Fibroblast of villous mesenchyme (primary cell): Measurements from ENCODE around the gene MLLT3. TPM values are rescaled to one million over a fixed set of nuclear protein-coding genes. Genes with fewer than 3 reads are reported as not detected.

Experiments used
- DNase-seq: peaks from one replicate; pipeline ENCODE4 v3.0.0-alpha.2; 2010; ENCODE audit warnings: low read depth
- H3K4me3 ChIP-seq: 2 replicates; pipeline ENCODE4 v1.5.1; 2011; ENCODE audit warnings: low read depth, mild to moderate bottlenecking, low read length
- total RNA-seq: library from RNA; depleted of rRNA; stranded (reverse); fragments of >200 nt; gene quantifications from 2 replicates; pipeline ENCODE4 v1.2.3, GENCODE V29; 2012
- TF ChIP-seq, protein P1 (sequence below): IDR thresholded peaks from 2 replicates; pipeline ENCODE4 v1.5.1; 2012; ENCODE audit warnings: low read depth, mild to moderate bottlenecking, low read length; ENCODE audit not compliant: insufficient read depth

MLLT3 gene
- total RNA-seq, 1 donor = 44.9 TPM

DNA sequence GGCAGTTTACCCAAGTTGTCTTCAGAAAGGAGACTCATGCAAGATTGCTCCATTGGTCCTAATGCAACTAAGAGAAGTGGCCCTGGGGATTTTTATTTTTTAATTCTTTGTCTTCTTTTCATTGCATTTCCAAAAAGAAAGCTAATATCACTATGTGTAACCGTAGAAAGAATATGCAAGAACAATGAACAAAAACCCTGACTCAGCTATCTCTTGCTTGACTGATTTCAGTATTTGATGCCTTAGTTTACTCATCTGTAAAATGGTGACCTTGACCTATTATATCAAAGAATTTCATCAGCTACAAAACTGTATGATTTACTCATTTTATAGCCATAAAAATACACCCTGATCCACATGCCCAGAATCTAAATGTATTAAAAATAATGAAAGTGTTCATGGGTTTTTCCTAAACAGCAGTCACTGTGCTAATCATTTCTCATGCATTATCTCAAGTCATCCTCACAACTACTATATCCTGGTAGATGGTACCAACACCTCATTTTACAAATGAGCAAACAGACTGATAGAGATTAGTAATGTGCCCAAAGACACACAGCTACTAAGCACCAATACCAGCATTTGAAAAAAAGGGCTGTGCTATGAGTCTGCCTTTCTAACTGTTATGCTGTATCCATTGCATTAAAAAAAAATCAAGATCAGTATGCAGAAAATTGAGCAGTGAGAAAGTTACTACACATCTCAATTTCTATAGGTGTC is 185.7 kb downstream of the MLLT3 start:
- TF ChIP-seq, protein P1, sequence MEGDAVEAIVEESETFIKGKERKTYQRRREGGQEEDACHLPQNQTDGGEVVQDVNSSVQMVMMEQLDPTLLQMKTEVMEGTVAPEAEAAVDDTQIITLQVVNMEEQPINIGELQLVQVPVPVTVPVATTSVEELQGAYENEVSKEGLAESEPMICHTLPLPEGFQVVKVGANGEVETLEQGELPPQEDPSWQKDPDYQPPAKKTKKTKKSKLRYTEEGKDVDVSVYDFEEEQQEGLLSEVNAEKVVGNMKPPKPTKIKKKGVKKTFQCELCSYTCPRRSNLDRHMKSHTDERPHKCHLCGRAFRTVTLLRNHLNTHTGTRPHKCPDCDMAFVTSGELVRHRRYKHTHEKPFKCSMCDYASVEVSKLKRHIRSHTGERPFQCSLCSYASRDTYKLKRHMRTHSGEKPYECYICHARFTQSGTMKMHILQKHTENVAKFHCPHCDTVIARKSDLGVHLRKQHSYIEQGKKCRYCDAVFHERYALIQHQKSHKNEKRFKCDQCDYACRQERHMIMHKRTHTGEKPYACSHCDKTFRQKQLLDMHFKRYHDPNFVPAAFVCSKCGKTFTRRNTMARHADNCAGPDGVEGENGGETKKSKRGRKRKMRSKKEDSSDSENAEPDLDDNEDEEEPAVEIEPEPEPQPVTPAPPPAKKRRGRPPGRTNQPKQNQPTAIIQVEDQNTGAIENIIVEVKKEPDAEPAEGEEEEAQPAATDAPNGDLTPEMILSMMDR = no peak
- no peak overlapping the region for H3K4me3 ChIP-seq
- DNase-seq = no peak

DNA sequence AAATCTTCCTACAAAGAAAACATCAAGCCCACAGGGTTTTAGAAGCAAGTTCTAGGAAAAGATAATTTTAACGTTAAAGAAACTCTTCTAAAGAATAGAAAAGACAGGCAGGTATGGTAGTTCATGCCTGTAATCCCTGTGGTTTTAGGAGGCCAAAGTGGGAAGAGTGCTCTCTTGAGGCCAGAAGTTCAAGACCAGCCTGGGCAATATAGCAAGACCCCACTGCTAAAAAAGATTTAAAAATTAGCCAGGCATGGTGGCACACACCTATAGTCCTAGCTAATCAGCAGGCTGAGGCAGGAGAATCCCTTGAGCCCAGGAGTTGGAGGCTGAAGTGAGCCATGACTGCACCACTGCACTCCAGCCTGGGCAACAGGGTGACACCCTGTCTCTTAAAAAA is 193.3 kb downstream of the MLLT3 start:
- TF ChIP-seq, protein P1 = no peak
- no peak for DNase-seq
- H3K4me3 ChIP-seq = no peak overlapping the region

DNA sequence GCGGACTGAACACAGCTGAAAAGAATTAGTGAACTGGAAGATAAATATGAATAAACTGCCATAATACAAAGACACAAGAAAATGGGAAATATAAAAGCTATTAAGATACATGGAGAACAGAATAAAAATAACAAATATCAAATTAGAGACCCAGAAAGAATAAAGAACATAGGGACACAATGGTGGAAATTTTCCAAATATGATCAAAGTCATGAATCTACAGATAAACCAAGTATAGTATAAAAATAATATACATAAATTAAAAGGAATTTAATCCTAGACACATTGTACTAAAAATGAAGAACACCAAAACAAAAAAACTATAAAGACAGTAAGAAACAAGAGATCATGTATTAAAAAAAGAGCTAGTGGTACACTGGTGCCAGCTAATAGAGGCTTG is 194.9 kb downstream of the MLLT3 start:
- TF ChIP-seq, protein P1 = no peak
- DNase-seq = no peak
- no peak overlapping the region for H3K4me3 ChIP-seq

DNA sequence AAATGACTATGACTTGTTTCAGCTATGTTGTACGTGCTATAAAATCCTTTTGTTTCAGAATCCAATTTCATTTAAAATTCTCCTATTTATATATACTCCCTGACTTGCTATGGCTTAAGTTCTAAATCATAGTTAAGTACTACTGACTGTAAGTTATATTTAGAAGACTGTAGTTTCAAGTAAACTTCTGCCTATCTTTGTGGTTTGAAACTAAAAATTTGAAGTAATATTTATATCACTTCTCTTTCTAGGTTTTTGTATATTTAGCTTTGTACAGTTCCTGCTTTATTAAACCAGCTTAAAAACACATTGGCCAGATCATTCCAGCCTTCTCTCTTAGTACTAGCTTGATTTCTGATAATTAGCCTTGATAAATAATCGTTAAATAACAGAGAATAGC is 196.3 kb downstream of the MLLT3 start:
- no peak for DNase-seq
- H3K4me3 ChIP-seq = no peak overlapping the region
- TF ChIP-seq, protein P1 = no peak

DNA sequence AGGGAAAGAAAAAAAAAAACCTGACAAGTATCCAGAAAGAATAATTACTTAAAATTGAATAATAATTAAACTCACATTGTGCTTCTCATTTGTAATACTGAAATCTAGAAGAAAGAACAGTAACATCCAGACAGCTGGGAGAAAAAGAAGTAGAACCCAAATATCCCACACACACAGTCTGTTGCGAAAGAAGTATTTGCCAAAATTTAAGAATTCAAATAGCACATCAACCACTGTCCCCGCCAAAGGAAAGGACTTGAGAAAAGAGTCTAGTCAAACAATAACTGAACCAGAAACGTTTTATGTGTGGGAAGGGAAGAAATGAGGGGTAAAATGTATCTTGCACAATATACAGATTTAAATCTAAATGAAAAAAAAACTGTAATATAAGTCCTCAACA is 202.8 kb downstream of the MLLT3 start:
- no peak for DNase-seq
- H3K4me3 ChIP-seq = no peak overlapping the region
- TF ChIP-seq, protein P1 = no peak

DNA sequence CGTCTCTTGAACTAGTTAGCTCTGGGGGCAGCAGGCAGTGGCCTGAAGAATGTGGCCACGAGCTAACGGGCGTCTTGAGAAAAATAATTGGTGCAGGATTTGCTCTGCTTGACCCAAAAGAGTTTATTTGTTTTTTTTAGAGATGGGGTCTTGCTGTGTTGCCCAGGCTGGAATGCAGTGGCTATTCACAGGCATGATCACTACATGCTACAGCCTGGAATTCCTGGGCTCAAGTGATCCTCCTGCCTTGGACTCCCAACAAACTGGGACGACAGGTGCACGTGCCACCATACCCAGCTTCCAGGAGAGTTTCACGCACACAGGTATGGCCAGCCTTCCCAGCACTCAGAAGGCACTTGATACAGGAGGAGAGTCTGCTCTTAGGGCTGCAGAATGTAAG is 203.8 kb downstream of the MLLT3 start:
- TF ChIP-seq, protein P1 = no peak
- H3K4me3 ChIP-seq = no peak overlapping the region
- DNase-seq = no peak
